A673 (cell line): ENCODE results near the gene CACNG8. TPM values are rescaled to one million over a fixed set of nuclear protein-coding genes. Genes with fewer than 3 reads are reported as not detected.

Experiments used
- Bru-seq: library from RNA; stranded (reverse); fragments of 400-500 nt; gene quantifications from one replicate; lab custom pipeline; 2021; lab: Mats Ljungman, UMichigan
- BruChase-seq, 2 experiments: library from RNA; stranded (reverse); fragments of 400-500 nt; gene quantifications; one replicate each; lab custom pipeline; 2021; lab: Mats Ljungman, UMichigan
- BruUV-seq: library from RNA; stranded (reverse); fragments of 400-500 nt; replicated peaks from 2 replicates; lab custom pipeline; 2021; lab: Mats Ljungman, UMichigan
- CTCF ChIA-PET: fragments of 300-600 bp; sonication (Branson Sonifier 250); formaldehyde crosslinking; loops from one replicate; lab custom pipeline; 2022; ENCODE audit warnings: antibody characterized with exemption; lab: Charles Lee
- POLR2A ChIA-PET: fragments of 300-600 bp; sonication (Branson Sonifier 250); formaldehyde crosslinking; loops from one replicate; lab custom pipeline; 2022; ENCODE audit warnings: antibody characterized with exemption; ENCODE audit not compliant: low non-redundant PET; lab: Charles Lee
- DNase-seq: peaks from one replicate; pipeline ENCODE4 v3.0.0-alpha.2; 2015; ENCODE audit warnings: low spot score
- H3K27ac ChIP-seq: fragments of 200-600 bp; sonication (generic); 2 replicates; pipeline ENCODE4 v1.5.1; 2016; ENCODE audit warnings: mixed run types, low read depth, mild to moderate bottlenecking, mixed read lengths, antibody characterized with exemption, low read length; ENCODE audit not compliant: poor library complexity, severe bottlenecking
- H3K27me3 ChIP-seq: fragments of 200-600 bp; sonication (generic); replicated peaks from 2 replicates; pipeline ENCODE4 v1.6.1; 2017; ENCODE audit warnings: mixed run types, low read depth, mild to moderate bottlenecking, mixed read lengths, antibody characterized with exemption, low read length; ENCODE audit not compliant: insufficient read depth, poor library complexity
- H3K36me3 ChIP-seq: fragments of 200-600 bp; sonication (generic); 2 replicates; pipeline ENCODE4 v1.6.1; 2016; ENCODE audit warnings: mixed run types, mild to moderate bottlenecking, mixed read lengths, antibody characterized with exemption, low read length; ENCODE audit not compliant: insufficient read depth, poor library complexity, severe bottlenecking
- H3K4me1 ChIP-seq: fragments of 200-600 bp; sonication (generic); 2 replicates; pipeline ENCODE4 v1.6.1; 2017; ENCODE audit warnings: mixed run types, mild to moderate bottlenecking, mixed read lengths, antibody characterized with exemption, low read length; ENCODE audit not compliant: insufficient read depth, poor library complexity, severe bottlenecking
- H3K4me3 ChIP-seq: fragments of 200-600 bp; sonication (generic); 2 replicates; pipeline ENCODE4 v1.5.1; 2016; ENCODE audit warnings: low read depth, mixed run types, mild to moderate bottlenecking, mixed read lengths, low read length; ENCODE audit not compliant: poor library complexity, severe bottlenecking
- H3K9me3 ChIP-seq: fragments of 200-600 bp; sonication (generic); 2 replicates; pipeline ENCODE4 v1.6.1; 2016; ENCODE audit warnings: mixed run types, low read depth, mild to moderate bottlenecking, mixed read lengths, antibody characterized with exemption, low read length; ENCODE audit not compliant: poor library complexity, severe bottlenecking
- EZH2 ChIP-seq: fragments of 200-600 bp; sonication (generic); IDR thresholded peaks from 2 replicates; pipeline ENCODE4 v1.6.1; 2017; ENCODE audit warnings: borderline replicate concordance, low read depth, mild to moderate bottlenecking, mixed read lengths, antibody characterized with exemption, low read length; ENCODE audit not compliant: poor library complexity, severe bottlenecking
- intact Hi-C: fragments of 100-400 bp; cut with micrococcal nuclease; formaldehyde crosslinking; loops from one replicate; pipeline ENCODE4 v1.10.0; 2022; ENCODE audit not compliant: unreplicated experiment
- long read RNA-seq: library from polyadenylated mRNA; stranded (forward); transcript quantifications from one replicate; pipeline ENCODE4 v2.0.0, GENCODE V29; 2022
- total RNA-seq: library from RNA; stranded (reverse); gene quantifications from 2 replicates; pipeline ENCODE4 v1.2.3, GENCODE V29; 2021
- TF ChIP-seq, protein P1 (sequence below): fragments of 300-800, 200-600 bp; sonication (generic); conservative IDR thresholded peaks from 2 replicates; pipeline ENCODE4 v1.5.1; 2017; ENCODE audit warnings: low read depth, mild to moderate bottlenecking, antibody characterized with exemption, low read length, moderate library complexity, mixed read lengths

Gene CACNG8
- total RNA-seq (1.3 TPM in 2 replicates), Bru-seq, nascent RNA (percentile 42 among the genes with signal in this experiment), BruChase-seq, experiment 1, labeled RNA remaining after a 2-hour chase (percentile 46 among the genes with signal in this experiment), BruChase-seq, experiment 2, labeled RNA remaining after a 6-hour chase (percentile 64 among the genes with signal in this experiment)
- long read RNA-seq: 0 reads

DNA sequence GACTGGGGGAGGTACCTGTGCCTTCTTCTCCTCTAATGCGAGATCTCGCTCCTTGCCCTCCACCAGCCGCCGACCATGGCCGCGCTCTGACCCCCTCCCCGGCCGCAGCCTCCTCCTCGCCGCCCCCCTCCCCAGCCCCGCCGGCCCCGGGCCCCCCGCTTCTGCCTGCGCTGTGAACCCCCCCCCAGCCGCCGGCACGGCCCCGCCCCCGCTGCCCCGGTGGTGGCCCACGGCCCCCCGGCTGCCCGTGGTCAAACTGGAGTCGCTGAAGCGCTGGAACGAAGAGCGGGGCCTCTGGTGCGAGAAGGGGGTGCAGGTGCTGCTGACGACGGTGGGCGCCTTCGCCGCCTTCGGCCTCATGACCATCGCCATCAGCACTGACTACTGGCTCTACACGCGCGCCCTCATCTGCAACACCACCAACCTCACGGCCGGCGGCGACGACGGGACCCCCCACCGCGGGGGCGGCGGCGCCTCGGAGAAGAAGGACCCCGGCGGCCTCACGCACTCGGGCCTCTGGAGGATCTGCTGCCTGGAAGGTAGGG is at the start of gene CACNG8:
Gene CACNG8, plus strand, starts transcription at position 51 of the 545 bp plus-strand sequence.
- no peaks in the 10 kb centered on the region for H3K9me3 ChIP-seq
- peaks cover 17% of the 10 kb centered on the region for H3K27me3 ChIP-seq
- intact Hi-C loops: no loop called here
- peak within 1 kb of the TSS; percentile 61 for H3K4me3 ChIP-seq
- H3K4me1 ChIP-seq: peaks cover 15% of the 10 kb centered on the region
- POLR2A ChIA-PET: no interaction called here
- no TSS peak for BruUV-seq
- no peak for DNase-seq
- H3K36me3 ChIP-seq: no peaks in the 10 kb centered on the region
- H3K27ac ChIP-seq: no peak within 1 kb of the TSS
- TF ChIP-seq, protein P1, sequence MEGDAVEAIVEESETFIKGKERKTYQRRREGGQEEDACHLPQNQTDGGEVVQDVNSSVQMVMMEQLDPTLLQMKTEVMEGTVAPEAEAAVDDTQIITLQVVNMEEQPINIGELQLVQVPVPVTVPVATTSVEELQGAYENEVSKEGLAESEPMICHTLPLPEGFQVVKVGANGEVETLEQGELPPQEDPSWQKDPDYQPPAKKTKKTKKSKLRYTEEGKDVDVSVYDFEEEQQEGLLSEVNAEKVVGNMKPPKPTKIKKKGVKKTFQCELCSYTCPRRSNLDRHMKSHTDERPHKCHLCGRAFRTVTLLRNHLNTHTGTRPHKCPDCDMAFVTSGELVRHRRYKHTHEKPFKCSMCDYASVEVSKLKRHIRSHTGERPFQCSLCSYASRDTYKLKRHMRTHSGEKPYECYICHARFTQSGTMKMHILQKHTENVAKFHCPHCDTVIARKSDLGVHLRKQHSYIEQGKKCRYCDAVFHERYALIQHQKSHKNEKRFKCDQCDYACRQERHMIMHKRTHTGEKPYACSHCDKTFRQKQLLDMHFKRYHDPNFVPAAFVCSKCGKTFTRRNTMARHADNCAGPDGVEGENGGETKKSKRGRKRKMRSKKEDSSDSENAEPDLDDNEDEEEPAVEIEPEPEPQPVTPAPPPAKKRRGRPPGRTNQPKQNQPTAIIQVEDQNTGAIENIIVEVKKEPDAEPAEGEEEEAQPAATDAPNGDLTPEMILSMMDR: no peak
- no peak for TF ChIP-seq EZH2
- CTCF ChIA-PET: no interaction called here

DNA sequence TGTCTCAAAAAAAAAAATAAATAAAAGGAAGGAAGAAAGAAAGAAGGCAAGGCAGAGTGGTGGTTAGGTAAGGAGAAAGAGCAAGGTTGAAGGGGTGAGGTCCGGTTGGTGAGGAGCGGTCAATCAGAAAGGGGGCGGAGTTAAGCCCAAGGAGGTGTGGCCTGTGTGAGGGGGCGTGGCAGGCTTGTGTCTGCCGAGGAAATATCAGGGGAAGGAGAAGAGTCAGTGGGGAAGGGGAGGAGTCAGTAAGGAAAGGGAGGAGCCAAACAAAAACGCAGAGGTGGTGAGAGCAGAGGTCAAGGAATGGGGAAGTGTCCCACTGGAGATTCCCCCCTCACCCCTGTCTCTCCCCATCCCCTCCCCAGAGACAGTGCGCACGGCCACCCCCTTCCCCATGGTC is 47.7 kb upstream of the CACNG8 start:
- intact Hi-C loops: no loop called here
- BruUV-seq: no TSS peak

GRCh38 chr19:53916004-53916403 is 46.7 kb upstream of the CACNG8 start:
- Histone ChIP-seq H3K4me1 (no peaks in the 10 kb centered on the region), H3K36me3 (no peaks in the 10 kb centered on the region), H3K27me3 (peaks cover 11% of the 10 kb centered on the region), H3K4me3 (no peak overlapping the region), H3K27ac (no peak overlapping the region), H3K9me3 (no peaks in the 10 kb centered on the region)
- ChIA-PET CTCF (no interaction called here), POLR2A (no interaction called here)
- no peak for DNase-seq
- intact Hi-C loops: no loop called here
- TF ChIP-seq, protein P1: no peak
- TF ChIP-seq EZH2: no peak
- BruUV-seq: no TSS peak

More for the DNA sequence above, 47.7 kb upstream of the CACNG8 start:
- no peak overlapping the region for H3K27ac ChIP-seq
- TF ChIP-seq EZH2: no peak
- TF ChIP-seq, protein P1: no peak
- H3K9me3 ChIP-seq: no peaks in the 10 kb centered on the region
- H3K36me3 ChIP-seq: no peaks in the 10 kb centered on the region
- ChIA-PET CTCF (no interaction called here), POLR2A (no interaction called here)
- H3K4me1 ChIP-seq: no peaks in the 10 kb centered on the region
- H3K27me3 ChIP-seq: peaks cover 21% of the 10 kb centered on the region
- DNase-seq: no peak
- no peak overlapping the region for H3K4me3 ChIP-seq
